Measurements from ENCODE around the gene RASGRP2. TPM values are rescaled to one million over a fixed set of nuclear protein-coding genes. Genes with fewer than 3 reads are reported as not detected.

RASGRP2 gene
- total and polyA plus RNA-seq, 2 donors (not counting 3 experiments of a cell fraction or from before 2014, with no cell fraction given) = 1.2 to 2.3 TPM

DNA sequence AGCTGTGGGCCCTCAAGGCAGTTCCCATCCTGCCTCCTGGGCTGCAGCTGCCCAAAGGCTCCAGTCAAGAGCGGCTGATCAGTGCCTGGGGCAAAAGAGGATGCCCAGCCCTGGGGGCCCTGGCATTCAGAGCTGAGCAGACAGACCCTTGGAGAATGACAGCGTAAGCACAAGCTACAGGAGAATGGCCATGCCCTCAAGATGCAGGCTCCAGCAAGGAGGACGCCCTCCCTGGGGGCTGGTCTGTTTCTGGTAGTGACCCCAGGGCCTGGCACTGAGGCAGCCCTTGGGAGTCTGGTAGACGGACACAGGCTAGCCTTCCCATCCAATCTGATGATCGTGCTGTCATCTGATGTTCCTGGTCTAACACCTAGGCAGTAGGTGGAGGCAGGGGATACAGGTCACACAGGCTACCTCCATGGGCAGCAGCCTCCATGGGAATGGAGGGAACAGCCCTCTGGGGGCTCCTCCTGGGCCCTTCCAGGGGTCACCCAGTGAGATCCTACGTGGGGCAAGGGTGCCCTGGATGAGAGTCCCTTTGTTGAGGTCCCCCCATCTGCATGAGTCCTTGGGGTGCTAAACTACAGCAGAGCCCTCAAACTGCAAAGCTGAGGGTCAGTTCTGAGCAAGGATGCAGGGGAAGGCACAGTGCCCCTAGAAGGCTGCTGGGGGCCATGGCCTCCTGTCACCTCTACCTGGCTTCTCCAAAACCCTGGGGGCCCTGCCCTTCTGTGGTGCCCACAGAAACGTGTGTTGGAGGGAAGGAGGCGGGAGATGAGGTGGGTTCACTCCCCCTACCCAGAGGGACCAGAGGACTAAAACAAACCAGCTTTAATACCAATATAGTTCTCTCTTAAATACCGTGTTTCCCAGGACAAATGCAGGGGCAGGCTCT lies 44.6 kb upstream of the RASGRP2 start:
- Histone ChIP-seq H3K36me3 (ENCODE audit: control insufficient read depth in 2 of 2, extremely low read depth in 1 of 2, insufficient read depth in 2 of 2, low read length in 2 of 2) (peaks cover 0 to 14% of the 10 kb centered on the region in 2 experiments), H3K9ac (replicated peaks; ENCODE audit: extremely low read depth, insufficient read depth, low read length) (no peak overlapping the region), H3K27ac (ENCODE audit: insufficient read depth, low read depth, low read length) (no peak overlapping the region), H3K4me3 (replicated peaks in 1 of 3; ENCODE audit: insufficient read depth in 1 of 3, low read depth in 1 of 3, low read length in 3 of 3) (no peak overlapping the region), H3K4me1 (ENCODE audit: control insufficient read depth, extremely low read depth, insufficient read depth, low read length) (no peaks in the 10 kb centered on the region), H3K9me1 (replicated peaks; ENCODE audit: control insufficient read depth, extremely low read depth, insufficient read depth, low read length) (no peaks in the 10 kb centered on the region), H3K27me3 (ENCODE audit: control insufficient read depth in 2 of 2, insufficient read depth in 2 of 2, low read length in 2 of 2) (no peaks in the 10 kb centered on the region), H4K20me1 (replicated peaks; ENCODE audit: control insufficient read depth, extremely low read depth, insufficient read depth, low read length) (no peaks in the 10 kb centered on the region), H3K79me2 (ENCODE audit: control insufficient read depth, insufficient read depth, low read length) (no peaks in the 10 kb centered on the region), H3K4me2 (ENCODE audit: insufficient read depth, low read length) (no peak overlapping the region), H3K9me3 (replicated peaks; ENCODE audit: control insufficient read depth, insufficient read depth, low read length) (no peaks in the 10 kb centered on the region), H2AFZ (ENCODE audit: low read depth, low read length) (no peak overlapping the region)
- POLR2A ChIA-PET = interaction anchor here (0.6 to 1.0 kb wide), 2 partner anchors 10 to 276 kb away, joined by 4 read pairs; partner anchors contain the start of gene SF1
- dilution Hi-C loops (cut with MboI; ENCODE audit: extremely low pct_ligation_motif_present, low sequenced_read_pairs) = no loop called here
- FAIRE-seq (no peak), DNase-seq (ENCODE audit: low read depth, low spot score) (no peak)
- BruUV-seq (replicated peaks) = no TSS peak
- intact Hi-C loops (cut with micrococcal nuclease) = no loop called here
- CTCF ChIA-PET = interaction anchor here (0.5 to 3.4 kb wide), 26 partner anchors 9 to 329 kb away, joined by 3 to 32 read pairs (median 4); partner anchors contain the start of genes CDC42BPG, EHD1, MAP4K2 and MEN1
- TF ChIP-seq POLR2AphosphoS5 (IDR thresholded peaks at IDR 0.05; ENCODE audit: insufficient read depth, low read depth, low read length) = peak; percentile 13
- no peak for TF ChIP-seq FOS (IDR thresholded peaks at IDR 0.05; ENCODE audit: borderline replicate concordance, insufficient read depth, low read length)

DNA sequence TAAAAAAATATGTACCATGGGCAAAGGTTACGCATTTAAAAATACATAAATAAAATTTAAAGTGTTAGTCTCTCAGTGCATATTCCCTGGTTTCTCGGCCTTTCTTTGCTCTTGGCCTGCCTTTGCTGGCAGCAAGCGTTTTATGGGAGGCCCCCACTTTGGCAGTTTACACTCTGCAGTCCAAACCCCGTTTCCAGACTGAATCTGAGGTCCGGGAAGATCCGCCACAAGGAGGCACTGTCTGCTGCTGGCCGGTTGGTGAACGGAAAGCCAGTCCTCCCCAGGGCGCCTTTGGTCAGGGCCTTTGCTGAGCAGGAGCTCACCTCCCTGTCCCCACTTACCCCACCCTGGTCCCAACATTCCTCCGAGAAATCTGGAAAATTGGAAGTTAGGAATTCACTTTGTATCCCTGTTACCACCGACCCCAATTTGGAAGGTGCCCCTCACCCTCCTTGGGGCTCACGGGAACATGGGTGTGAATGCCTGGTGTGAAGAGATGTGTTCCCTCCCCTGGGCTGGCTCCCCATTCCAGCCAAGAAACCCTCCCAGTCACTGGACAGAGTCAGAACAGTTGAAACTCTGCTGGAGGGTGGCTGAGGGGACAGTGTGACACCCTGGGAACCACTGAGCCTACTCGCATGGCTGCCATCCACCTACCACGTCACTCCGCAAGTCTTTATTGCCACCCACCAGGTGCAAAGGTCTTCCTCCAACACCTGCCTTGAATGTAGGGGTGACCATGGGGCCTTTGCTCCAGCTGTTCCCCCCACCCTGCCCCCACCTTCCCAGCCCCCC lies 43.8 kb upstream of the RASGRP2 start:
- Histone ChIP-seq H3K79me2 (ENCODE audit: control insufficient read depth, insufficient read depth, low read length) (no peaks in the 10 kb centered on the region), H3K27me3 (ENCODE audit: control insufficient read depth in 2 of 2, insufficient read depth in 2 of 2, low read length in 2 of 2) (no peaks in the 10 kb centered on the region), H3K4me2 (ENCODE audit: insufficient read depth, low read length) (no peak overlapping the region), H3K9me3 (replicated peaks; ENCODE audit: control insufficient read depth, insufficient read depth, low read length) (no peaks in the 10 kb centered on the region), H4K20me1 (replicated peaks; ENCODE audit: control insufficient read depth, extremely low read depth, insufficient read depth, low read length) (no peaks in the 10 kb centered on the region), H3K27ac (ENCODE audit: insufficient read depth, low read depth, low read length) (no peak overlapping the region), H2AFZ (ENCODE audit: low read depth, low read length) (no peak overlapping the region), H3K4me1 (ENCODE audit: control insufficient read depth, extremely low read depth, insufficient read depth, low read length) (no peaks in the 10 kb centered on the region), H3K9me1 (replicated peaks; ENCODE audit: control insufficient read depth, extremely low read depth, insufficient read depth, low read length) (no peaks in the 10 kb centered on the region), H3K36me3 (ENCODE audit: control insufficient read depth in 2 of 2, extremely low read depth in 1 of 2, insufficient read depth in 2 of 2, low read length in 2 of 2) (peaks cover 0 to 14% of the 10 kb centered on the region in 2 experiments), H3K9ac (replicated peaks; ENCODE audit: extremely low read depth, insufficient read depth, low read length) (no peak overlapping the region), H3K4me3 (replicated peaks in 1 of 3; ENCODE audit: insufficient read depth in 1 of 3, low read depth in 1 of 3, low read length in 3 of 3) (no peak overlapping the region)
- FAIRE-seq = peak; percentile 56
- peak; percentile 52 for DNase-seq (ENCODE audit: low read depth, low spot score)
- TF ChIP-seq POLR2AphosphoS5 (IDR thresholded peaks at IDR 0.05; ENCODE audit: insufficient read depth, low read depth, low read length) = peak; percentile 11
- peak; percentile 83 to 89 for TF ChIP-seq CTCF (IDR thresholded peaks at IDR 0.05; ENCODE audit: extremely low read depth in 1 of 2, insufficient read depth in 1 of 2, low read depth in 1 of 2, low read length in 2 of 2)
- no peak for TF ChIP-seq JUN (IDR thresholded peaks at IDR 0.05; ENCODE audit: borderline replicate concordance, insufficient read depth, insufficient read length, low read depth)
- BruUV-seq (replicated peaks) = no TSS peak
- dilution Hi-C loops (cut with MboI; ENCODE audit: extremely low pct_ligation_motif_present, low sequenced_read_pairs) (no loop called here), intact Hi-C loops (cut with micrococcal nuclease) (loop anchor here (2.0 kb wide), 2 partner anchors 13 to 57 kb away; partner anchors contain the start of gene CDC42BPG)
- POLR2A ChIA-PET = no interaction called here
- CTCF ChIA-PET = interaction anchor here (0.5 to 3.4 kb wide), 25 partner anchors 9 to 330 kb away, joined by 3 to 32 read pairs (median 4); partner anchors contain the start of genes CDC42BPG, EHD1, MAP4K2 and MEN1
